Measurements from ENCODE around the gene SEZ6. TPM values are rescaled to one million over a fixed set of nuclear protein-coding genes. Genes with fewer than 3 reads are reported as not detected.

SEZ6 gene
- total RNA-seq, 1 experiment from 2014 or later: not detected

- no peak for DNase-seq (ENCODE audit: unreplicated experiment)
- no peak overlapping the region for H3K4me3 Mint-ChIP-seq (ENCODE audit: unreplicated experiment)
- H3K27ac Mint-ChIP-seq (ENCODE audit: low read depth, unreplicated experiment): no peak overlapping the region
Observed at GRCh38 chr17:29019475-29020181, 13.8 kb upstream of the SEZ6 start.

DNA sequence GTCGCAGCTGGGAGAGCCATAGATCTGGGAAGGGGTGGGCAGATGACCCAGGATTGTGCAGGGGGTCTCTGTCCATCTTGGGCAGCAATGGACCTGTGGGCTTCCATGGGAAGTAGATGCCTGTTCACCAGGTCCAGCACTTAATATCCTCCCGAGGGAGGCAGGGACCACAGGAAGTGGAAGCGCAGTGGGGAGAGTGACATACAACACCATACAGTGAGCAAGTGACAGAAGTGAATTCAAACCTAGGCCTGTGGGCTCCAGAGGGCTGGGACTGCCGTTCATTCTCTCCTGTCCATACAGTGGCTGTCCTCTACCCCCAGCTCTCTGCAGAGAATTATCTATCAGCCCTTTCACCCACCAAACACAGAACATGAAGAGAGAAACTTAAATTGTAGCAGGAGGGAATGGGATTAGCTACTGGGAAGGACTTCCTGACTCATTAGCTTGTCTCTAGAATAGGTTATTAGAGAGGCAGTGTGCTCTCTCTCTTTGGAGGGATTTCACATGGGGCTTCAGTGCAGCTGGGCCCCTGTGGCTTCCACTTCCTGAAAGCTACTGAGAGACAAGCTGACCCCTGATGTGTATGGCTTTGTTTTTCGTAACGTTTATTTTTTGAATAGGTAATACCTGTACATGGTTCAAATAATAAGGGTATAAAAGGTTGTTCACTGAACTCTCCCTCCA, 13.1 kb upstream of the SEZ6 start:
- intact Hi-C loops (cut with micrococcal nuclease): no loop called here
- CTCF ChIA-PET: interaction anchor here (0.5 to 1.0 kb wide), 5 partner anchors 25 to 165 kb away, joined by 3 to 6 read pairs (median 3); no protein-coding TSS in a partner anchor
- Mint-ChIP-seq H3K36me3 (ENCODE audit: insufficient read depth, unreplicated experiment) (no peaks in the 10 kb centered on the region), H3K4me1 (ENCODE audit: insufficient read depth, unreplicated experiment) (no peaks in the 10 kb centered on the region), H3K9me3 (ENCODE audit: unreplicated experiment) (no peaks in the 10 kb centered on the region), H3K27ac (ENCODE audit: low read depth, unreplicated experiment) (no peak overlapping the region), H3K4me3 (ENCODE audit: unreplicated experiment) (no peak overlapping the region), H3K27me3 (ENCODE audit: insufficient read depth, unreplicated experiment) (peaks cover 90% of the 10 kb centered on the region)
- no peak for DNase-seq (ENCODE audit: unreplicated experiment)
- no peak for TF ChIP-seq CTCF (IDR thresholded peaks at IDR 0.05; ENCODE audit: unreplicated experiment)
- no TSS peak for BruUV-seq (replicated peaks)
- POLR2A ChIA-PET: interaction anchor here (0.6 kb wide), 1 partner anchor 35 kb away, joined by 3 read pairs; no protein-coding TSS in a partner anchor

More at GRCh38 chr17:29019475-29020181, 13.8 kb upstream of the SEZ6 start:
- no peaks in the 10 kb centered on the region for H3K4me1 Mint-ChIP-seq (ENCODE audit: insufficient read depth, unreplicated experiment)
- POLR2A ChIA-PET: interaction anchor here (0.6 kb wide), 1 partner anchor 34 kb away, joined by 3 read pairs; no protein-coding TSS in a partner anchor
- no TSS peak for BruUV-seq (replicated peaks)
- intact Hi-C loops (cut with micrococcal nuclease): no loop called here
- peaks cover 90% of the 10 kb centered on the region for H3K27me3 Mint-ChIP-seq (ENCODE audit: insufficient read depth, unreplicated experiment)
- H3K9me3 Mint-ChIP-seq (ENCODE audit: unreplicated experiment): no peaks in the 10 kb centered on the region
- TF ChIP-seq CTCF (IDR thresholded peaks at IDR 0.05; ENCODE audit: unreplicated experiment): no peak
- H3K36me3 Mint-ChIP-seq (ENCODE audit: insufficient read depth, unreplicated experiment): no peaks in the 10 kb centered on the region
- CTCF ChIA-PET: interaction anchor here (0.8 to 1.1 kb wide), 5 partner anchors 24 to 97 kb away, joined by 3 to 6 read pairs (median 3); no protein-coding TSS in a partner anchor

GRCh38 chr17:29016345-29017210, 10.7 kb upstream of the SEZ6 start:
- no peak for TF ChIP-seq CTCF (IDR thresholded peaks at IDR 0.05; ENCODE audit: unreplicated experiment)
- peaks cover 68% of the 10 kb centered on the region for H3K27me3 Mint-ChIP-seq (ENCODE audit: insufficient read depth, unreplicated experiment)
- DNase-seq (ENCODE audit: unreplicated experiment): no peak
- no peaks in the 10 kb centered on the region for H3K36me3 Mint-ChIP-seq (ENCODE audit: insufficient read depth, unreplicated experiment)
- H3K4me3 Mint-ChIP-seq (ENCODE audit: unreplicated experiment): no peak overlapping the region
- POLR2A ChIA-PET: interaction anchor here (0.6 to 1.2 kb wide), 2 partner anchors 51 to 339 kb away, joined by 3 to 4 read pairs; no protein-coding TSS in a partner anchor
- no peaks in the 10 kb centered on the region for H3K9me3 Mint-ChIP-seq (ENCODE audit: unreplicated experiment)
- CTCF ChIA-PET: interaction anchor here (0.5 to 1.6 kb wide), 3 partner anchors 51 to 550 kb away, joined by 3 to 5 read pairs (median 4); no protein-coding TSS in a partner anchor
- intact Hi-C loops (cut with micrococcal nuclease): no loop called here
- H3K4me1 Mint-ChIP-seq (ENCODE audit: insufficient read depth, unreplicated experiment): peaks cover 5% of the 10 kb centered on the region
- H3K27ac Mint-ChIP-seq (ENCODE audit: low read depth, unreplicated experiment): no peak overlapping the region
- no TSS peak for BruUV-seq (replicated peaks)
